ENCODE results near the gene ZIC2. TPM values are rescaled to one million over a fixed set of nuclear protein-coding genes. Genes with fewer than 3 reads are reported as not detected.

The ZIC2 gene
- total RNA-seq, 2 donors from 2014 or later = not detected

DNA sequence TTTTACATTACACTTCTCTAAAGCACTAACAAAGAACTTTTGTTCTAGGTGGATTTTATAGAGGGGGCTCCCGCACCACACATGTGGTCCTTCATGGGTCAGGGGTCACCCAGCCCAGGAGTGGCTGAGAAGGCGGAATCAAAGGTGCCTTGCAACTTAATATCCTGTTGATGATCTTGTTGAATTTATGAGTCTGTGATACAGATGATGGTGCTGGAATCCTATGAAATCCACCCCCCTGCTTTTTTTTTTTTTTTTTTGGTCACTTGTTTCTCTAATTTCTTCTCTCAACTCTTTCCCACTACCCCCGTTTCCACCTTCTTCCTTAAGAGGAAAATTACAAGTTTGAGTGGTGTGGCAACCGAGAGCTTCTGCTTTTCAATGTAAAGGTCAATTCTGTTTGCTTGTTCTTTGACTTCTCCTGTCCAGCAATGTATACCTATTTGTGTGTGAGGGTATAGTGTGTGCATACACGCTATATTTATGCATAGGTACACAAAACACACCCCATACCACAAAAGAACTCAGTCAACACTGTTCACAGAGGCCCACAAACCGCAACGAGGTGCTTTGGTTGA, 4.2 kb upstream of the ZIC2 start:
- TF ChIP-seq POLR2A (IDR thresholded peaks at IDR 0.05) = no peak
- TF ChIP-seq, protein P1, sequence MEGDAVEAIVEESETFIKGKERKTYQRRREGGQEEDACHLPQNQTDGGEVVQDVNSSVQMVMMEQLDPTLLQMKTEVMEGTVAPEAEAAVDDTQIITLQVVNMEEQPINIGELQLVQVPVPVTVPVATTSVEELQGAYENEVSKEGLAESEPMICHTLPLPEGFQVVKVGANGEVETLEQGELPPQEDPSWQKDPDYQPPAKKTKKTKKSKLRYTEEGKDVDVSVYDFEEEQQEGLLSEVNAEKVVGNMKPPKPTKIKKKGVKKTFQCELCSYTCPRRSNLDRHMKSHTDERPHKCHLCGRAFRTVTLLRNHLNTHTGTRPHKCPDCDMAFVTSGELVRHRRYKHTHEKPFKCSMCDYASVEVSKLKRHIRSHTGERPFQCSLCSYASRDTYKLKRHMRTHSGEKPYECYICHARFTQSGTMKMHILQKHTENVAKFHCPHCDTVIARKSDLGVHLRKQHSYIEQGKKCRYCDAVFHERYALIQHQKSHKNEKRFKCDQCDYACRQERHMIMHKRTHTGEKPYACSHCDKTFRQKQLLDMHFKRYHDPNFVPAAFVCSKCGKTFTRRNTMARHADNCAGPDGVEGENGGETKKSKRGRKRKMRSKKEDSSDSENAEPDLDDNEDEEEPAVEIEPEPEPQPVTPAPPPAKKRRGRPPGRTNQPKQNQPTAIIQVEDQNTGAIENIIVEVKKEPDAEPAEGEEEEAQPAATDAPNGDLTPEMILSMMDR (IDR thresholded peaks at IDR 0.05) = no peak
- peaks cover 27% of the 10 kb centered on the region for H3K4me1 ChIP-seq
- H3K27me3 ChIP-seq = peaks cover 7 to 66% of the 10 kb centered on the region in 2 donors
- H3K4me3 ChIP-seq = no peak overlapping the region
- no peaks in the 10 kb centered on the region for H3K36me3 ChIP-seq (replicated peaks in 1 of 2; ENCODE audit: insufficient read depth in 1 of 2, low read depth in 2 of 2)
- no peak for ATAC-seq
- DNase-seq = no peak
- H3K9me3 ChIP-seq = no peaks in the 10 kb centered on the region
- H3K27ac ChIP-seq = no peak overlapping the region
- intact Hi-C loops (cut with DNase I) = no loop called here
- WGBS, 2 donors = 32 to 44% methylated on average over 7 of the region's 7 CpGs

DNA sequence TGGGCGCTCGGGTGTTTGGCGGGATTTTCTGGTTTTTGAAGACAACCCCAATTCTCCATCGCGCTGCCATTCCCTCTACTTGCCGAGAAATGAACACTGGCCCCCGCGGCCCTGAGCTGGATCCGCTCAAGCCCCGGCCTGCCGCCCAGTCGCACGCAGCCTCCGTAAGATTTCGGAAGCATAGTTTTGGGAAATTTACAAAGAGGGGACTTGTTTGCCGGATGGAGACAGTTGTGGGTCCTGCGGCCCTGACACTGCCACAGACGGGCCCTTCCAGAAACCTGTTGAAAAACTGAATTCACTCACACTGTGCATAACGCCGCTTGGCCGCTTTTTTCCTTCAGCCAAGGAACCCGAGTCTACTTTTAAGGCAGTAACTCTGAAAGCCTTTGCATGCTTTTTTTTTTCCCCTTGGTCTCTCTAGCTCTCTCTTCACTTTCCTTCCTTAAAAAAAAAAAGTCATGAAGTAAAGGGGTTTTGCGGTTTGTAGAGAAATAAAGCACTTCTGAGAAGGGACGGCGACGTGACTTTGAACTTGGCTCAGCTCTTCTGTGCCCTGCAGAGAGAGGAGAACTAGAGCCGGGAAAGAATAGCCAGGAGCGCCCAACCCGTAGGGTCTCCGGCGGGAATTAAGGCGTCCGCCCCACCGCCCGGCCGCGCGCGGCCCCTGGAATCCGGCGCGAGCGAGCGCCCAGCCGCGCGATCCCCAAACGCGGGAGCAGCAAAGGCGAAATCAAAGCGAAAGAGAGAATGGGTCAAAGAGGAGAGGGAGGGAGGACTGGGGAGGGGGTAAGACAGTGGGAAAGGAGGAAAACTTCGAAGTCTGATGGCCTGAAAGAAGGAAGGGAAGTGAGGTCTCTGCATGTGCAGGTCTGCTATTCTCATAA, 3.4 kb upstream of the ZIC2 start:
- Histone ChIP-seq H3K36me3 (replicated peaks in 1 of 2; ENCODE audit: insufficient read depth in 1 of 2, low read depth in 2 of 2) (no peaks in the 10 kb centered on the region), H3K9me3 (no peaks in the 10 kb centered on the region), H3K27ac (no peak overlapping the region), H3K27me3 (peaks cover 7 to 66% of the 10 kb centered on the region in 2 donors), H3K4me3 (no peak overlapping the region), H3K4me1 (peaks cover 28% of the 10 kb centered on the region)
- TF ChIP-seq, protein P1 (IDR thresholded peaks at IDR 0.05) = no peak
- no peak for TF ChIP-seq POLR2A (IDR thresholded peaks at IDR 0.05)
- WGBS, 2 donors = 16% methylated on average over 40 to 52 of the region's 52 CpGs
- no peak for ATAC-seq
- no peak for DNase-seq
- intact Hi-C loops (cut with DNase I) = no loop called here

GRCh38 chr13:99978799-99979452, 2.7 kb upstream of the ZIC2 start:
- WGBS, 2 donors = 7 to 11% methylated on average over 18 of the region's 18 CpGs
- TF ChIP-seq, protein P1 (IDR thresholded peaks at IDR 0.05) = no peak
- no peak for TF ChIP-seq POLR2A (IDR thresholded peaks at IDR 0.05)
- ATAC-seq (no peak), DNase-seq (no peak)
- Histone ChIP-seq H3K9me3 (no peaks in the 10 kb centered on the region), H3K4me3 (no peak overlapping the region), H3K4me1 (peaks cover 28% of the 10 kb centered on the region), H3K27me3 (peaks cover 7 to 66% of the 10 kb centered on the region in 2 donors), H3K36me3 (replicated peaks in 1 of 2; ENCODE audit: insufficient read depth in 1 of 2, low read depth in 2 of 2) (no peaks in the 10 kb centered on the region), H3K27ac (no peak overlapping the region)
- intact Hi-C loops (cut with DNase I) = no loop called here

DNA sequence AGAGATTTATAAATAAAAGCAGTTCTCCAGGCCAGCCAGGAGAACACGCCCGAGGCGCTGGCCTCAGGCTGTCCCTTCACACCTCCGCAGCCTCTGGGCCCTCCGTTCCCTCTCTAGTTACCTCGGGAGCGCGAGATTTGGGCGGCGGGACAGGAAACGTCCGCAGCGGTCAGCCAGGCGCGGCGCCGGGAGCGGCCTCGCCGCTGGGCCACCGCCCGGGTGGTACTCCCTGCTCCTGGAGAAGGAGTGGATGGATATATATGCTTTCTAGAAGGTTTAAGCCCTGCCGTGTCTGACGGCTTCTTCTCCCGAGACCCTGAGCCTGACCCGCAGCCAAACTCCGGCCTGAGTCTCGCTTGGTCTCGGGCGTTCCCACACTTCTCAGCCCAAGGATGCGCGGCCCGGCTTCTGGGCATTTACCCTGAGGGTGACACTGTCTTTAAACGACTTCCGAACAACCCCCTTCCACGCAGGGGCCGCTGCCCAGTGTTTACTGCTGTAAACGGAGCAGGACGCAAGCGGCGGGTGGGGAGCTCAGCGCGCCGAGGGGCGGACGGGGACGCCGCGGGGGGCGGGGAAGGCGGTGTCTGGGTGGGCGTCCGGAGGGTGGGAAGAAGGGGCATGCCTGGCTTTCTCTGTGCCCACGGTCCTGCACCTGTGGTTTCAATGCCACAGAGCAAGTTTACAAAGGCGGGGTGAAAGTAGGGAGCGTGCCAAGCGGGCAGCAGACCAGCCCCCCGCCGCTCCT, 2.0 kb upstream of the ZIC2 start:
- no peak overlapping the region for H3K4me3 ChIP-seq
- H3K36me3 ChIP-seq (replicated peaks in 1 of 2; ENCODE audit: insufficient read depth in 1 of 2, low read depth in 2 of 2) = no peaks in the 10 kb centered on the region
- TF ChIP-seq, protein P1 (IDR thresholded peaks at IDR 0.05) = no peak
- TF ChIP-seq POLR2A (IDR thresholded peaks at IDR 0.05) = no peak
- no peaks in the 10 kb centered on the region for H3K9me3 ChIP-seq
- H3K4me1 ChIP-seq = peaks cover 28% of the 10 kb centered on the region
- ATAC-seq = no peak
- no peak overlapping the region for H3K27ac ChIP-seq
- DNase-seq = no peak
- H3K27me3 ChIP-seq = peaks cover 7 to 65% of the 10 kb centered on the region in 2 donors
- intact Hi-C loops (cut with DNase I) = no loop called here
- WGBS, 2 donors = 4 to 6% methylated on average over 16 to 48 of the region's 59 CpGs
